Coronary artery (tissue), 2 donors: ENCODE results near the gene FRRS1.

Source experiments
- DNase-seq: peaks from one replicate; pipeline ENCODE4 v3.0.0-alpha.2; 2017; ENCODE audit warnings: low spot score
- H3K27ac ChIP-seq, 2 donors: fragments of 200-600 bp; sonication (generic); one replicate each; pipeline ENCODE4 v1.5.1; 2016 to 2019
- H3K4me3 ChIP-seq: fragments of 200-600 bp; sonication (generic); 2 replicates; pipeline ENCODE4 v1.5.1; 2016; ENCODE audit warnings: mild to moderate bottlenecking, moderate library complexity
- TF ChIP-seq, protein P1 (sequence below): fragments of 200-600 bp; sonication (generic); IDR thresholded peaks from one replicate; pipeline ENCODE4 v1.5.1; 2019; ENCODE audit warnings: antibody characterized with exemption

FRRS1 gene

GRCh38 chr1:99781798-99782197, 15.4 kb upstream of the FRRS1 start:
- TF ChIP-seq, protein P1, sequence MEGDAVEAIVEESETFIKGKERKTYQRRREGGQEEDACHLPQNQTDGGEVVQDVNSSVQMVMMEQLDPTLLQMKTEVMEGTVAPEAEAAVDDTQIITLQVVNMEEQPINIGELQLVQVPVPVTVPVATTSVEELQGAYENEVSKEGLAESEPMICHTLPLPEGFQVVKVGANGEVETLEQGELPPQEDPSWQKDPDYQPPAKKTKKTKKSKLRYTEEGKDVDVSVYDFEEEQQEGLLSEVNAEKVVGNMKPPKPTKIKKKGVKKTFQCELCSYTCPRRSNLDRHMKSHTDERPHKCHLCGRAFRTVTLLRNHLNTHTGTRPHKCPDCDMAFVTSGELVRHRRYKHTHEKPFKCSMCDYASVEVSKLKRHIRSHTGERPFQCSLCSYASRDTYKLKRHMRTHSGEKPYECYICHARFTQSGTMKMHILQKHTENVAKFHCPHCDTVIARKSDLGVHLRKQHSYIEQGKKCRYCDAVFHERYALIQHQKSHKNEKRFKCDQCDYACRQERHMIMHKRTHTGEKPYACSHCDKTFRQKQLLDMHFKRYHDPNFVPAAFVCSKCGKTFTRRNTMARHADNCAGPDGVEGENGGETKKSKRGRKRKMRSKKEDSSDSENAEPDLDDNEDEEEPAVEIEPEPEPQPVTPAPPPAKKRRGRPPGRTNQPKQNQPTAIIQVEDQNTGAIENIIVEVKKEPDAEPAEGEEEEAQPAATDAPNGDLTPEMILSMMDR: no peak
- Histone ChIP-seq H3K4me3 (no peak overlapping the region), H3K27ac (no peak overlapping the region)
- no peak for DNase-seq

- no peak overlapping the region for H3K27ac ChIP-seq
- TF ChIP-seq, protein P1: no peak
- no peak overlapping the region for H3K4me3 ChIP-seq
- DNase-seq: no peak
Observed at GRCh38 chr1:99777752-99778151, 11.3 kb upstream of the FRRS1 start.

DNA sequence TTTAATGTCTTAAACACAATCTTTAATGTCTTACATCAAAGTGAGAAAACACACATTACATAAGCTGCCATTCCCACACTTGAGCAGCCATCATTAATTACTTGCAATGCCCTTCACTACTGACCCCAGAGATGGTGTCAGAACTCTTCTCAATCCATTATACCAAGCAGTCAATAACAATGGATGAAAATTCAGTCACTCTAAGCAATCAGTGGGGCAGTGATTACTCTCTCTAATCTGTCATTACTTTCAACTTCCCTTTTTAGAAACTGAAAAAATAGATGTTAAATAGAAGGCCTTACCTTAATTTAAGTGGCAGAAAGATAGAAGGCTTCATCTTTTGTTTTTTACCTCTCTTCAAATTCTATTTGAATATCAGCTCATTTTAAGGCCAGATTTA, 9.7 kb upstream of the FRRS1 start:
- Histone ChIP-seq H3K4me3 (no peak overlapping the region), H3K27ac (no peak overlapping the region)
- DNase-seq: no peak
- TF ChIP-seq, protein P1: no peak

- TF ChIP-seq, protein P1: no peak
- Histone ChIP-seq H3K27ac (no peak overlapping the region), H3K4me3 (no peak overlapping the region)
- no peak for DNase-seq
Observed at GRCh38 chr1:99772809-99773208, 6.4 kb upstream of the FRRS1 start.

DNA sequence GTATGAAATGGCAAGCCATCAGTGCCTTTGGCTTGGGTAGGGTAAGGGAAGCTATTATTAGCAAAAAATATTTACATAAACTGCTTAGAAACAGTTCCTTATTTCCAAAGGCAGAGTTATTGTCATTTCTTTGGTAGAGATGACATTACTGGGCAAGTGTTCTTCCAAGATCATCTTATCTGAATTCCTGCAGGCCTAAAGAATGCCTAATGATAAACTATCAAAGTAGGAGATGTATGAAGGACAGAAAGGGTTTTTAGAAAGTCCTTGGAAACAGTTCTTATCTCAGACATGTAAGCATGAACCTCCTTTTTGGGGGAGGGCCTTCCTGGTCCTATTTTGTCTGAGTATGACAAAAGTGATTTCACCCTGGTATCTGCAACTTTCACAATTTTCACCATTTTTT, 5.1 kb upstream of the FRRS1 start:
- TF ChIP-seq, protein P1: no peak

DNA sequence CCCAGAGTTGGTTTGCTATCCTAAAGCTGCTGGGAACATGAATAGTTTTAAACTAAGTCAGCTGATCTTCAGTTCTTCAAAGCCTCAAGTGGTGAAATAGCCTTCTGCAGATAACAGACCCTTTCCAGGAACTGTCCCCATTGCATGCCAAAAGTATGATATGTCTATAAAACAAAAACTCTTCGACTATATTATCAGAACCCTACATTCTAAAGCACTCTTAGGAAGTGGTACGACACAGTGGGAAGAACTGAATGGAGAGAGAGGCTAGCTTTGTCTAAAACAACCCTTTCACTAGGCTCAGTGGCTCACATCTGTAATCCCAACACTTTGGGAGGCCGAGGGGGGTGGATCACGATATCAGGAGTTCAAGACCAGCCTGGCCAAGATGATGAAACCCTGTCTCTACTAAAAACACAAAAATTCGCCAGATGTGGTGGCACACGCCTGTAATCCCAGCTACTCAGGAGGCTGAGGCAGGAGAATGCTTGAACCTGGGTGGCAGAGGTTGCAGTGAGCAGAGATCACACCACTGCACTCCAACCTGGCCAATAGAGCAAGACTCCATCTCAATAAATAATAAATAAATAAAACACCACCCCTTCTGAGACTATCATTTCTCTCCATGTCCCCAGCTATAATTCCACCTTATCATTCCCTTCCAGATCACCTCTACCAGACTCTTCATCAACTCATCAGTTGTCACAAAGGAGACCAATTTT, 2.2 kb upstream of the FRRS1 start:
- Histone ChIP-seq H3K4me3 (no peak overlapping the region), H3K27ac (peak overlapping the region in 1 of 2 donors; percentile 26)
- DNase-seq: no peak

More for the DNA sequence above, 5.1 kb upstream of the FRRS1 start:
- no peak for DNase-seq
- Histone ChIP-seq H3K27ac (no peak overlapping the region), H3K4me3 (no peak overlapping the region)

DNA sequence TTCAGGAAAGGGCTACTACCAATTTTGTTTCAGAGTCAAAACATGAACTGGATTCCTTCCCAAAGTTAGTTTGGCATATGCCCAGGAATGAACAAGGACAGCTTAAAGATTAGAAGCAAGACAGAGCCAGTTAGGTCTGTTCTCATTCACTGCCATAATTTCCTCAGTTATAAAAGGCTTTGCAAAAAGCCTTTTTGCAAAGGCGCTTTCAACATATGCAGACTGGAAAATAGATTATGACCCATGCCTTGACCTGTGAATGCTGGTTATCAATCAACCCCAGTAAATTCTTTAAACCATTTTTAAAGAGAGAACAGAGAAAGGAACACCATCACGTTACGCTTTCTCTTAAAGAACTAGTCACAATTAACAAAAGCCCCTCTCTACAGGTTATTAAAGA, 1.7 kb upstream of the FRRS1 start:
- H3K27ac ChIP-seq: peak overlapping the region in 1 of 2 donors; percentile 26

More for the DNA sequence above, 2.2 kb upstream of the FRRS1 start:
- TF ChIP-seq, protein P1: no peak

More for the DNA sequence above, 1.7 kb upstream of the FRRS1 start:
- DNase-seq: no peak
- TF ChIP-seq, protein P1: no peak
- no peak overlapping the region for H3K4me3 ChIP-seq
